K562 (cell line): ENCODE measurements around the gene TYROBP.
A peak's percentile ranks its signal among the peaks of the same experiment; 100 is the strongest.

Experiments used
- CBX2 ChIP-seq: fragments of 200-600 bp; sonication (generic); IDR thresholded peaks from one replicate; pipeline ENCODE4 v1.6.1; 2012; ENCODE audit warnings: mild to moderate bottlenecking, low read length, inconsistent platforms; ENCODE audit not compliant: insufficient read depth, poor library complexity, severe bottlenecking
- CTCF ChIP-seq, 3 experiments: IDR thresholded peaks in 2 of 3; conservative IDR thresholded peaks in 1 of 3; 2 replicates each; pipeline ENCODE4 v1.5.1; 2011 to 2012; ENCODE audit warnings: low read length in 3 of 3, mild to moderate bottlenecking in 3 of 3, control low read depth in 2 of 3, improper control_type of control experiment in 1 of 3, inconsistent platforms in 1 of 3, low read depth in 1 of 3, mixed read lengths in 1 of 3, moderate library complexity in 1 of 3; ENCODE audit not compliant: insufficient read depth in 2 of 3
- EP300 ChIP-seq: IDR thresholded peaks from 2 replicates; pipeline ENCODE4 v1.6.1; 2012; ENCODE audit warnings: low read length, improper control_type of control experiment
- EZH2 ChIP-seq: IDR thresholded peaks from 2 replicates; pipeline ENCODE4 v1.6.1; 2012; ENCODE audit warnings: low read depth, mild to moderate bottlenecking, inconsistent platforms, low read length, borderline replicate concordance
- GATA2 ChIP-seq: sonication (generic); formaldehyde crosslinking; IDR thresholded peaks from 2 replicates; pipeline ENCODE4 v1.4.0; 2020; ENCODE audit warnings: mild to moderate bottlenecking, missing genetic modification reagents
- NFYB ChIP-seq: IDR thresholded peaks from 2 replicates; pipeline ENCODE4 v1.6.1; 2011; ENCODE audit warnings: mild to moderate bottlenecking, moderate library complexity; ENCODE audit not compliant: insufficient read length; ENCODE audit errors: extremely low read depth
- ZNF354B ChIP-seq: fragments of 250-450 bp; sonication (Bioruptor Pico); IDR thresholded peaks from 2 replicates; pipeline ENCODE4 v1.4.0; 2020

GRCh38 chr19:35931161-35931873, 23.2 kb upstream of the TYROBP start:
- no peak for TF ChIP-seq ZNF354B (CRISPR knock-in tag)
- no peak for TF ChIP-seq CBX2
- no peak for TF ChIP-seq EZH2
- no peak for TF ChIP-seq GATA2 (CRISPR knock-in tag)
- TF ChIP-seq CTCF (IDR thresholded peaks at IDR 0.05 in 2 of 3, conservative IDR thresholded peaks at IDR 0.05 in 1 of 3; ENCODE audit: insufficient read depth in 2 of 3, low read depth in 1 of 3, low read length in 3 of 3) = peak; percentile 95 to 98 (median 97)
- peak; percentile 8; the same call in 1 of the 2 replicates for TF ChIP-seq EP300
- TF ChIP-seq NFYB = no peak
